Measurements from ENCODE around the gene SH3RF2. TPM values are rescaled to one million over a fixed set of nuclear protein-coding genes. Genes with fewer than 3 reads are reported as not detected.

SH3RF2 gene
- total and polyA plus RNA-seq, 9 of the 15 experiments (the other 6 are each of a cell fraction or from before 2014, with no cell fraction given), result 0.05 TPM; not detected in 8

DNA sequence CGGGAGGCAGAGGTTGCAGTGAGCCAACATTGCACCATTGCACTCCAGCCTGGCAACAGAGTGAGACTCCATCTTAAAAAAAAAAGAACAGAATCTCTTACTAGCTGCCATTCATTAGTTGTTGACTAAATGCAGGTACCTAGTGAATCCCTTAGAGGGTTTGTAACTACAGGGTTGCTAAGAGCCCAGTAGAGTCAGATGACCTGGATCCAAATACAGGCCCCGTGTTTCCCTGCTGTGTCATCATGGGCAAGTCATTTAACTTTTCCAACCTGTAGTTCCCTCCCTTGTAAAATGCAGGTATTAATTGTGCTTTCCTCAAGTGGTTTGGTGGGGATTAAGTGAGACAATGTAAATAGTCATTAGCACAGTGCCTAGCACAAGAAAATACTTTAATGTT, 136.2 kb downstream of the SH3RF2 start (continued):
- TF ChIP-seq YY1 (IDR thresholded peaks at IDR 0.05; ENCODE audit: borderline replicate concordance in 1 of 3, control insufficient read depth in 1 of 3, extremely low read depth in 1 of 3, insufficient read depth in 3 of 3, insufficient read length in 1 of 3, insufficient replicate concordance in 2 of 3, low read depth in 1 of 3, low read length in 2 of 3), result no peak
- TF ChIP-seq, protein P1, sequence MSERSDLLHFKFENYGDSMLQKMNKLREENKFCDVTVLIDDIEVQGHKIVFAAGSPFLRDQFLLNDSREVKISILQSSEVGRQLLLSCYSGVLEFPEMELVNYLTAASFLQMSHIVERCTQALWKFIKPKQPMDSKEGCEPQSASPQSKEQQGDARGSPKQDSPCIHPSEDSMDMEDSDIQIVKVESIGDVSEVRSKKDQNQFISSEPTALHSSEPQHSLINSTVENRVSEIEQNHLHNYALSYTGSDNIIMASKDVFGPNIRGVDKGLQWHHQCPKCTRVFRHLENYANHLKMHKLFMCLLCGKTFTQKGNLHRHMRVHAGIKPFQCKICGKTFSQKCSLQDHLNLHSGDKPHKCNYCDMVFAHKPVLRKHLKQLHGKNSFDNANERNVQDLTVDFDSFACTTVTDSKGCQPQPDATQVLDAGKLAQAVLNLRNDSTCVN (CRISPR knock-in tag; IDR thresholded peaks at IDR 0.05), result no peak
- no peak for TF ChIP-seq RAD51 (IDR thresholded peaks at IDR 0.05; ENCODE audit: borderline replicate concordance, low read depth)
- no peak for TF ChIP-seq RB1 (IDR thresholded peaks at IDR 0.05; ENCODE audit: low read depth)
- TF ChIP-seq, protein P2, sequence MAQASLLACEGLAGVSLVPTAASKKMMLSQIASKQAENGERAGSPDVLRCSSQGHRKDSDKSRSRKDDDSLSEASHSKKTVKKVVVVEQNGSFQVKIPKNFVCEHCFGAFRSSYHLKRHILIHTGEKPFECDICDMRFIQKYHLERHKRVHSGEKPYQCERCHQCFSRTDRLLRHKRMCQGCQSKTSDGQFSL (CRISPR knock-in tag; IDR thresholded peaks at IDR 0.05), result no peak
- TF ChIP-seq, protein P2 (tag; IDR thresholded peaks at IDR 0.05), result no peak
- TF ChIP-seq SMC3 (conservative IDR thresholded peaks at IDR 0.05; ENCODE audit: insufficient read depth, low read depth, low read length), result no peak
- no peak for TF ChIP-seq ZNF24 (IDR thresholded peaks at IDR 0.05)

Measured in K562 (cell line).